ENCODE measurements around the gene SH2B3.

SH2B3 gene

GRCh38 chr12:111441107-111441928, 35.6 kb downstream of the SH2B3 start:
- no peak for TF ChIP-seq CTCF (IDR thresholded peaks at IDR 0.05; ENCODE audit: low read depth, low read length, missing control alignments)
- in situ Hi-C loops (cut with HindIII; ENCODE audit: low sequenced_read_pairs) = no loop called here
- DNase-seq (ENCODE audit: low read depth) = no peak

GRCh38 chr12:111442301-111443045, 36.8 kb downstream of the SH2B3 start:
- H3K4me3 ChIP-seq (ENCODE audit: low read depth, low read length) = no peak overlapping the region
- TF ChIP-seq CTCF (IDR thresholded peaks at IDR 0.05; ENCODE audit: low read depth, low read length, missing control alignments) = no peak
- no peak for DNase-seq (ENCODE audit: low read depth)
- in situ Hi-C loops (cut with HindIII; ENCODE audit: low sequenced_read_pairs) = no loop called here

More at GRCh38 chr12:111441107-111441928, 35.6 kb downstream of the SH2B3 start:
- no peak overlapping the region for H3K4me3 ChIP-seq (ENCODE audit: low read depth, low read length)

- DNase-seq (ENCODE audit: low read depth) = no peak
- in situ Hi-C loops (cut with HindIII; ENCODE audit: low sequenced_read_pairs) = no loop called here
- TF ChIP-seq CTCF (IDR thresholded peaks at IDR 0.05; ENCODE audit: low read depth, low read length, missing control alignments) = no peak
- no peak overlapping the region for H3K4me3 ChIP-seq (ENCODE audit: low read depth, low read length)
Observed at GRCh38 chr12:111443086-111443485, 37.4 kb downstream of the SH2B3 start.

GRCh38 chr12:111443586-111443985, 37.9 kb downstream of the SH2B3 start:
- no peak for DNase-seq (ENCODE audit: low read depth)
- in situ Hi-C loops (cut with HindIII; ENCODE audit: low sequenced_read_pairs) = no loop called here
- no peak overlapping the region for H3K4me3 ChIP-seq (ENCODE audit: low read depth, low read length)
- TF ChIP-seq CTCF (IDR thresholded peaks at IDR 0.05; ENCODE audit: low read depth, low read length, missing control alignments) = no peak

GRCh38 chr12:111444314-111444924, 38.7 kb downstream of the SH2B3 start:
- no peak for TF ChIP-seq CTCF (IDR thresholded peaks at IDR 0.05; ENCODE audit: low read depth, low read length, missing control alignments)
- DNase-seq (ENCODE audit: low read depth) = no peak
- H3K4me3 ChIP-seq (ENCODE audit: low read depth, low read length) = no peak overlapping the region
- in situ Hi-C loops (cut with HindIII; ENCODE audit: low sequenced_read_pairs) = no loop called here

- no peak overlapping the region for H3K4me3 ChIP-seq (ENCODE audit: low read depth, low read length)
- in situ Hi-C loops (cut with HindIII; ENCODE audit: low sequenced_read_pairs) = no loop called here
- no peak for DNase-seq (ENCODE audit: low read depth)
- TF ChIP-seq CTCF (IDR thresholded peaks at IDR 0.05; ENCODE audit: low read depth, low read length, missing control alignments) = no peak
Observed at GRCh38 chr12:111444925-111445725, 39.4 kb downstream of the SH2B3 start.
